ENCODE data around the gene RGS3.
A peak's percentile ranks its signal among the peaks of the same experiment; 100 is the strongest.

RGS3 gene

GRCh38 chr9:113612216-113612747 lies 148.8 kb downstream of the RGS3 start:
- no peak overlapping the region for H3K27ac ChIP-seq (ENCODE audit: extremely low read depth, low read depth, low read length)
- ChIA-PET POLR2A (interaction anchor here (1.1 kb wide), 1 partner anchor 11 kb away, joined by 4 read pairs; no protein-coding TSS in a partner anchor), CTCF (interaction anchor here (1.1 to 1.3 kb wide), 3 partner anchors 21 to 500 kb away, joined by 4 to 7 read pairs (median 6); no protein-coding TSS in a partner anchor)
- no peaks in the 10 kb centered on the region for H3K36me3 ChIP-seq (ENCODE audit: control insufficient read depth in 2 of 2, insufficient read depth in 1 of 2, low read length in 2 of 2)
- H3K4me1 ChIP-seq (ENCODE audit: control insufficient read depth, insufficient read depth, low read length) = no peaks in the 10 kb centered on the region
- no peak overlapping the region for H3K4me3 ChIP-seq (ENCODE audit: low read depth, low read length)
- TF ChIP-seq SP2 (tag by site-specific recombination; IDR thresholded peaks at IDR 0.05) = no peak
- no peak for TF ChIP-seq ZNF777 (tag by site-specific recombination; IDR thresholded peaks at IDR 0.05; ENCODE audit: borderline replicate concordance)
- no peak for TF ChIP-seq KLF10 (tag by site-specific recombination; IDR thresholded peaks at IDR 0.05)
- no peak for TF ChIP-seq BCL6B (tag by site-specific recombination; IDR thresholded peaks at IDR 0.05)
- TF ChIP-seq ZEB2 (tag by site-specific recombination; IDR thresholded peaks at IDR 0.05) = no peak
- TF ChIP-seq ZNF747 (tag by site-specific recombination; IDR thresholded peaks at IDR 0.05) = no peak
- no peak for TF ChIP-seq AEBP2 (tag by site-specific recombination; IDR thresholded peaks at IDR 0.05; ENCODE audit: borderline replicate concordance)
- TF ChIP-seq ZNF114 (tag by site-specific recombination; IDR thresholded peaks at IDR 0.05) = no peak
- H3K9me3 ChIP-seq (ENCODE audit: control insufficient read depth, insufficient read depth, low read depth, low read length) = no peaks in the 10 kb centered on the region

GRCh38 chr9:113612828-113613227 lies 149.3 kb downstream of the RGS3 start:
- ChIA-PET POLR2A (interaction anchor here (1.1 kb wide), 1 partner anchor 10 kb away, joined by 4 read pairs; no protein-coding TSS in a partner anchor), CTCF (interaction anchor here (0.8 to 1.1 kb wide), 2 partner anchors 21 to 42 kb away, joined by 4 read pairs; no protein-coding TSS in a partner anchor)
- Histone ChIP-seq H3K36me3 (ENCODE audit: control insufficient read depth in 2 of 2, insufficient read depth in 1 of 2, low read length in 2 of 2) (no peaks in the 10 kb centered on the region), H3K27ac (ENCODE audit: extremely low read depth, low read depth, low read length) (no peak overlapping the region), H3K4me1 (ENCODE audit: control insufficient read depth, insufficient read depth, low read length) (no peaks in the 10 kb centered on the region), H3K4me3 (ENCODE audit: low read depth, low read length) (no peak overlapping the region), H3K9me3 (ENCODE audit: control insufficient read depth, insufficient read depth, low read depth, low read length) (no peaks in the 10 kb centered on the region)
- TF ChIP-seq ZNF76 (tag by site-specific recombination; IDR thresholded peaks at IDR 0.05; ENCODE audit: borderline replicate concordance, low read depth) (no peak), ZFHX2 (tag by site-specific recombination; conservative IDR thresholded peaks at IDR 0.05) (no peak), ZBTB20 (tag by site-specific recombination; IDR thresholded peaks at IDR 0.05) (no peak), ZNF133 (tag by site-specific recombination; IDR thresholded peaks at IDR 0.05) (no peak), ZNF514 (tag by site-specific recombination; IDR thresholded peaks at IDR 0.05) (no peak), HOXA7 (CRISPR knock-in tag; IDR thresholded peaks at IDR 0.05; ENCODE audit: borderline replicate concordance) (no peak)

GRCh38 chr9:113613815-113614413 lies 150.4 kb downstream of the RGS3 start:
- no peaks in the 10 kb centered on the region for H3K4me1 ChIP-seq (ENCODE audit: control insufficient read depth, insufficient read depth, low read length)
- TF ChIP-seq ZIC2 (tag by site-specific recombination; IDR thresholded peaks at IDR 0.05) (no peak), ZFHX2 (tag by site-specific recombination; conservative IDR thresholded peaks at IDR 0.05) (peak; percentile 73), KLF7 (tag by site-specific recombination; IDR thresholded peaks at IDR 0.05; ENCODE audit: borderline replicate concordance) (no peak)
- H3K27ac ChIP-seq (ENCODE audit: extremely low read depth, low read depth, low read length) = no peak overlapping the region
- H3K9me3 ChIP-seq (ENCODE audit: control insufficient read depth, insufficient read depth, low read depth, low read length) = no peaks in the 10 kb centered on the region
- ChIA-PET CTCF (interaction anchor here (0.7 kb wide), 1 partner anchor 8 kb away, joined by 3 read pairs; no protein-coding TSS in a partner anchor), POLR2A (interaction anchor here (1.2 kb wide), 1 partner anchor 9 kb away, joined by 4 read pairs; no protein-coding TSS in a partner anchor)
- no peaks in the 10 kb centered on the region for H3K36me3 ChIP-seq (ENCODE audit: control insufficient read depth in 2 of 2, insufficient read depth in 1 of 2, low read length in 2 of 2)
- no peak overlapping the region for H3K4me3 ChIP-seq (ENCODE audit: low read depth, low read length)

All from HEK293 (cell line).